ENCODE data around the gene DPCD.

GRCh38 chr10:101619983-101620382 is 31.9 kb downstream of the DPCD start:
- TF ChIP-seq POLR2A (IDR thresholded peaks at IDR 0.05) (no peak), CTCF (IDR thresholded peaks at IDR 0.05) (no peak)

Data from ovary (tissue), 3 donors.